Measurements from ENCODE around the gene PALM. TPM values are rescaled to one million over a fixed set of nuclear protein-coding genes. Genes with fewer than 3 reads are reported as not detected.
"Not testable (repeated sequence)": the region's sequence is repeated elsewhere in the genome, so short reads cannot be mapped to it uniquely, and the experiment has no call there.

Gene PALM
- total and polyA plus RNA-seq, 9 donors: 2.9 to 169 (median 118) TPM

- DNase-seq: peak in 1 of 5 donors; percentile 13
- no peaks in the 10 kb centered on the region for H3K36me3 ChIP-seq
- no peaks in the 10 kb centered on the region for H3K27me3 ChIP-seq
- no peak for TF ChIP-seq EP300 (IDR thresholded peaks at IDR 0.05)
- no peak for TF ChIP-seq POLR2A (IDR thresholded peaks at IDR 0.05)
- no peak for TF ChIP-seq CTCF (IDR thresholded peaks at IDR 0.05)
- no peaks in the 10 kb centered on the region for H3K9me3 ChIP-seq
- no peak overlapping the region for H3K4me3 ChIP-seq
- peaks cover 2% of the 10 kb centered on the region for H3K4me1 ChIP-seq (ENCODE audit: insufficient read depth)
- intact Hi-C loops (cut with DNase I): no loop called here
- WGBS, 3 donors: 85 to 90% (median 88%) methylated on average over 17 to 19 of the region's 19 CpGs
- H3K27ac ChIP-seq: no peak overlapping the region
Measured at GRCh38 chr19:741506-742131, 32.9 kb downstream of the PALM start.

- H3K4me1 ChIP-seq (ENCODE audit: insufficient read depth): peaks cover 2% of the 10 kb centered on the region
- TF ChIP-seq CTCF (IDR thresholded peaks at IDR 0.05) (no peak), POLR2A (IDR thresholded peaks at IDR 0.05) (no peak), EP300 (IDR thresholded peaks at IDR 0.05) (no peak)
- no peaks in the 10 kb centered on the region for H3K27me3 ChIP-seq
- no peaks in the 10 kb centered on the region for H3K36me3 ChIP-seq
- WGBS, 3 donors: 87 to 90% (median 87%) methylated on average over 24 of the region's 24 CpGs
- no peak for DNase-seq
- intact Hi-C loops (cut with DNase I): no loop called here
- H3K27ac ChIP-seq: no peak overlapping the region
- no peak overlapping the region for H3K4me3 ChIP-seq
- peaks cover 0 to 2% of the 10 kb centered on the region in 2 donors for H3K9me3 ChIP-seq
Measured at GRCh38 chr19:742540-743075, 33.9 kb downstream of the PALM start.

GRCh38 chr19:743168-743687 is 34.5 kb downstream of the PALM start:
- DNase-seq: peak in 2 of 5 donors; percentile 65 to 83
- TF ChIP-seq EP300 (IDR thresholded peaks at IDR 0.05) (no peak), CTCF (IDR thresholded peaks at IDR 0.05) (no peak), POLR2A (IDR thresholded peaks at IDR 0.05) (no peak)
- Histone ChIP-seq H3K4me3 (no peak overlapping the region), H3K9me3 (peaks cover 0 to 6% of the 10 kb centered on the region in 2 donors), H3K36me3 (no peaks in the 10 kb centered on the region), H3K27ac (no peak overlapping the region), H3K4me1 (ENCODE audit: insufficient read depth) (peaks cover 2% of the 10 kb centered on the region), H3K27me3 (no peaks in the 10 kb centered on the region)
- 29 to 43% (median 31%) methylated on average over 13 of the region's 13 CpGs for WGBS, 3 donors
- intact Hi-C loops (cut with DNase I): no loop called here

- H3K9me3 ChIP-seq; H3K27me3 ChIP-seq; intact Hi-C loops (cut with DNase I); H3K4me3 ChIP-seq; H3K4me1 ChIP-seq (ENCODE audit: insufficient read depth); H3K36me3 ChIP-seq: not testable (repeated sequence)
- H3K27ac ChIP-seq: peak overlapping the region in 1 of 2 donors; percentile 13
- DNase-seq: peak in 3 of 5 donors; percentile 64 to 81 (median 76)
- 9 to 25% (median 15%) methylated on average over 7 of the region's 7 CpGs for WGBS, 3 donors
Measured at GRCh38 chr19:745138-745537, 36.4 kb downstream of the PALM start.

- no peak for TF ChIP-seq POLR2A (IDR thresholded peaks at IDR 0.05)
- TF ChIP-seq EP300 (IDR thresholded peaks at IDR 0.05): no peak
- no peak for TF ChIP-seq CTCF (IDR thresholded peaks at IDR 0.05)
- 96% methylated on average over 42 to 43 of the region's 43 CpGs for WGBS, 3 donors
Measured at GRCh38 chr19:746208-746819, 37.6 kb downstream of the PALM start.

More at GRCh38 chr19:746208-746819, 37.6 kb downstream of the PALM start:
- peaks cover 0 to 6% of the 10 kb centered on the region in 2 donors for H3K9me3 ChIP-seq
- no peaks in the 10 kb centered on the region for H3K27me3 ChIP-seq
- H3K4me3 ChIP-seq: no peak overlapping the region
- intact Hi-C loops (cut with DNase I): no loop called here
- no peak overlapping the region for H3K27ac ChIP-seq
- no peaks in the 10 kb centered on the region for H3K36me3 ChIP-seq
- H3K4me1 ChIP-seq (ENCODE audit: insufficient read depth): peaks cover 2% of the 10 kb centered on the region
- no peak for DNase-seq
